ENCODE data around the gene HEPACAM.

The HEPACAM gene

GRCh38 chr11:124880958-124881357 lies 54.9 kb downstream of the HEPACAM start:
- DNase-seq: no peak

- DNase-seq: no peak
Measured at GRCh38 chr11:124880290-124880611, 55.6 kb downstream of the HEPACAM start.

DNA sequence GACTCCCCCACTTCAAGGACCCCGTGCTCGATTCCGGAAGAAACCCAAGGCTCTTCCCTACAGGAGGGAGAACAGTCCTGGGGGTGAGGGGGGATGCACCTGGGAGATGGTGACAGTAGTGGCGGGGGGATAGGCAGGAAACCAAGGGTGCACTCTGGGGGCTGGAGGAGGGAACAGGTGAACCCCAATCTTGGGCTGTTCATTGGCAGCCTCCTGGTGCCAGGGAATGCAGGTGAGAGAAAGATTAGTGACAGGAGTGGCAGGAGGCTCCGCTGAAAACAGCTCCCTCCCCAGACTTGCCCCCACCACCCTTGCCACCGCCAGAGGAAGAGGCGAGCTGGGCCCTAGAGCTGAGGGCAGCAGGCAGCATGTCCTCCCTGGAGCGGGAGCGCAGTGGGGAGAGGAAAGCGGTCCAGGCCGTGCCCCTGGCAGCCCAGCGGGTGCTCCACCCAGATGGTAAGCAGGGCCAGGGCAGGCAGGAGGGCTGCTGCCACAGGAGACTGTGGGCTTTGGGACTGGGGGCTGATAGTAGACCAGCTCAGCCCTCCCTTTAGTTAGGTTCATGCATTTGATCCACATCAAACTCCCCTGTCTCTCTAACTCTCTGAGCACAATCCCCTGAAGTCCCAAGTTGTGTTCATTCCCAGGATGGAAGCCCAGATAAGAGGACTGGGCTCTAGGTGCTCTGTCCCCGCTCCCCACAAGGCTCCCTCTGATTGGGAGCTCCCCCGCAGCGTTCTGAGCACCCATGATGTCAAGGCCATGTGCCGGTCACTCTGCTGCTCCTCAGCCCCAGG lies 56.2 kb downstream of the HEPACAM start:
- no peak for DNase-seq

DNA sequence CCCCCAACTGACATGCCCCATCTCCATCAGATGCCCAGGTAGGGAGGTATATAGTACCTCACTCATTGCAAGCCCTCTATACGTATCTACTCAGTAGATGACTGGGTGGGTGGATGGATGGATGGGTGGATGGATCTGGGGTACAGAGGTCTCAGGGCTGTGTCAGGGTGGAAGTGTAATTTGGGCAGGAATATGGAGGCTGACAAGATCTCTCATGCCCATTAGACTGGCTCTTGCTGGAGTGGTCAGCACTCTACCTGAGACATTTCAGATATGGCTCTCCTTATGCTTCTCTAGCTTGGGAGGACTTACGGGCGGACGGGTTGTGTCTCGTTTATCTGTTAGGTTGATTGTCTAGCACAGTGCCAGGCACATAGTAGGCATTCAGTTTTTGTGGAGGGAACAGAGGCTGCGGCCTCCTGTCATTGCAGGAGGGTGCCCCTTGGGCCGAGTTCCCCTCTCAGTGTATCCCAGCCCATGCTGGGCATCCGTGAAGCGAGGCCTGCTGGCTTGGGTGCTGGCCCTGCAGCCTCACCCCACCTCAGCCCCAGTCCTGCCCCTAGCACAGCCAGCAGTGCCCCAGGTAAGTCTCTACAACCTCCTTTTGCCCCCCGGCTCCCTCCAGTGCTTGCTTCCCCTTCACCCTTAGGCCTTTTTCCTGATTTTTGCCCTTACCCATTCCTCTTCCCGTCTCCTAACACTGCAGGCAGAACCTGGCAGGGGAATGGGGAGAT lies 56.9 kb downstream of the HEPACAM start:
- DNase-seq: no peak

DNA sequence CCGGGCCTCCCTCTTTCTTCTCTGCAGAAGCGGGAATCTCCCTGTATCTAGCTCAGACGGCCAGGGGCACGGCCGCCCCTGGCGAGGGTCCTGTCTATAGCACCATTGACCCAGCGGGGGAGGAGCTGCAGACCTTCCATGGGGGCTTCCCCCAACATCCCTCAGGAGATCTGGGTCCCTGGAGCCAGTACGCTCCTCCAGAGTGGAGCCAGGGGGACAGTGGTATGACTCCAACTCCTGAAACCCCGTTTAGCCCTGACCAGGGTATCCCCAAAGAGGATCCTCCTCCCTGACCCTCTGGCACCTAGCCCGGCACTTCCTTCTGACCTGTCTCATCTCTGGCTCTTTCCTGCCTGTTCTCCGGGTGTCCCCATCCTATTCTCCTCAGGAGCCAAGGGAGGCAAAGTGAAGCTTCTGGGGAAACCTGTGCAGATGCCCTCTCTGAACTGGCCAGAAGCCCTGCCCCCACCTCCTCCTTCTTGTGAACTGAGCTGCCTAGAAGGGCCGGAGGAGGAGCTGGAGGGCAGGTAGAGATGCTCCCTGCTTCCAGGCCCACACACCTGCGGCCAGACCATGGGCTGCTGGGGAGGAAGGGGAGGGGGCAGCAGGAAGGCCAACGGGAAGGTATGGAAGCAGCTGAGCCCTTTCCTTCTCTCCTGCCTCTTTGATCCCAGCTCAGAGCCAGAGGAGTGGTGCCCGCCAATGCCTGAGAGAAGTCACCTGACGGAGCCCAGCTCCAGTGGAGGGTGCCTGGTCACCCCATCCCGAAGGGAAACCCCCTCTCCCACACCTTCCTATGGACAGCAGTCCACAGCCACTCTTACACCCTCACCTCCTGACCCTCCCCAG lies 57.7 kb downstream of the HEPACAM start:
- no peak for DNase-seq

DNA sequence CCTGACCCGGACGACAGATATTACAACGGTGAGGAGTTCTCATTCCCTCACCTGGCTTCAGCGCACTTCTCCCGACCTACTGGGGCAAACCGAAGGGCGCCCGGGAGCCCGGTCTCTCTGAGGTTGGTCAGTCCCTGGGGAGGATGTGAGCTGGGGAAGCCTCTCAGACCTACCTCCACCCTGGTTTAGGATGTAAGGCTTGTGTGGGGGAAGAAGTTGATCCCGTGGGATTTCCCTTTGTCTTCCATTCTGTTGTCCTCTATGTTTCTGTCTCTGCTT lies 58.3 kb downstream of the HEPACAM start:
- no peak for DNase-seq

DNA sequence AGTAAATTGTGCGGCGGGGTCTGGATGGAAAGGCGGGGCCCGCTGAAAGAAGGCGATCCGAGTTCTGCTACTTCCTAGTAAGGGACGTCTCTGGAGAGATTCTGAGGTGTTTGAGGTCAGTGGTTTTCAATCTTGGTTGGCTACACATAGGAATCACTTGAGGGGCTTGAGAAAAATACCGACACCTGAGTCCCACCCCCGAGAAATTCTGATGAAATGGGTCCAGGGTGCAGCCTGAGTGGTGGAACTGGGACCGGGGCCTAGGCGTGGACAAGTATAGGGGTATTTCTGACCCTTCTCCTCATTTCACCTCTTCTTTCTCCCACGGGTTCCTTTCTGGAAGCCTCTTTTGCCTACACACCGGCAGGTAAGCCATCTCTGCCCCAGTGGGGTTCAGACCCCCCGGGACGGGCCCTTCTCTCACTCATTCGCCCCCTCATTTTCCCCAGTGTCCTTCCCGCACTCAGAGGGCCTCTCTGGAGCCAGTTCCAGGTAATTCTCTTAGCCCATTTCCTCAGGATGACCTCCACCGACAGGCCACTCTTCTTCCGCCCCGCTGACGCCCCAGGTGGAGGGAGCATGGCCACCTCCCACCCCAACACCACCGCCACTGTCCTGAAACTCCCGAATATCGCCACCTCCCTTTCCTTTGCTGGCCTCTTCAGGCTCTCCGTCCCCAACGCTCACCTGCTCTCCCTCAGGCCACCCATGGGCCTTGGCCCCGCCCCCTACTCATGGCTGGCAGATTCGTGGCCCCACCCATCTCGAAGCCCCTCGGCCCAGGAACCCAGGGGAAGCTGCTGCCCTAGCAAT lies 58.8 kb downstream of the HEPACAM start:
- DNase-seq: no peak

- DNase-seq: no peak
Measured at GRCh38 chr11:124875943-124876817, 59.7 kb downstream of the HEPACAM start.

DNA sequence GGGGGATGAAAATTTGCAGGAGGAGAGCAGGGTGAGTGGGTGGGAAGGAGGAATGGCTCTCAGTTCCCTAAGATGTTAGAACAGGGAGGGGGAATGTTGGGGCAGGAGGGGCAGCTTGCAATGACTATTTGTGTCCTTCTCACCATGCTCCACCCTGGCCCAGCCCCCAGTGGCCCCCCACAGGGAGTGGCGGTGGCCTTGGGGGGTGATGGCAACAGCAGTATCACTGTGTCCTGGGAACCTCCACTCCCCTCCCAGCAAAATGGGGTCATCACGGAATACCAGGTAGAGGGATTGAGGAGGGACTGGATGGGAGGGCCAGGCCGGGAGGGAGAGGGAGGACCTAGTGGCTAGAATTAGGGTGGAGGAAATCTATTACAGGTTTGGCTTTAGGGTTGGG lies 60.4 kb downstream of the HEPACAM start:
- no peak for DNase-seq

DNA sequence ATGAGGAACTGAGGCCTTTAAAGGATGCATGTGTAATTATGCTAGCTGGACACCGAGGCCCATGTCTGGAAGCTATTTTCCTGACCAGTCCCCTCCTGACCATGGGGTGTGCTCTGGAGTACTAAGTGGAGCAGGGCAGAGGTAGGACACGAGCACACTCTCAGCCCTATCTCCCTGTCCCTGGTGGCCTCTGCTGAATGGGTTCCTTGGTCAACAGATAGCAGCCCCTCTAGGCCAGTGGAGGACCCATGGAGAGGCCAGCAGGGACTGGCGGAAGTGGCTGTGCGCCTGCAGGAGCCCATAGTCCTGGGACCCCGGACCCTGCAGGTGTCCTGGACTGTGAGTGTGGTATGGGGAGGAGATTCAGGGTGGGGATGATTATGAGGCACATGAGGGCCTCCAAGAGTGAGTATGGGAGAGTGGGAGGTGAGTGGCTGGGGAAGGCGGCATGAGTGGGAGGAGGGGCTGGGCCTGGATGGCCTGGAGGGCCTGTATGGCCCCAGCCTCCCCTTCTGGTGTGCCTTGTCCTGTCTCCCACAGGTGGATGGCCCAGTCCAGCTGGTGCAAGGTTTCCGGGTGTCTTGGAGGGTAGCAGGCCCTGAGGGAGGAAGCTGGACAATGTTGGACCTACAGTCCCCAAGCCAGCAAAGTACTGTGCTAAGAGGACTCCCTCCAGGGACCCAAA lies 61.1 kb downstream of the HEPACAM start:
- DNase-seq: no peak

DNA sequence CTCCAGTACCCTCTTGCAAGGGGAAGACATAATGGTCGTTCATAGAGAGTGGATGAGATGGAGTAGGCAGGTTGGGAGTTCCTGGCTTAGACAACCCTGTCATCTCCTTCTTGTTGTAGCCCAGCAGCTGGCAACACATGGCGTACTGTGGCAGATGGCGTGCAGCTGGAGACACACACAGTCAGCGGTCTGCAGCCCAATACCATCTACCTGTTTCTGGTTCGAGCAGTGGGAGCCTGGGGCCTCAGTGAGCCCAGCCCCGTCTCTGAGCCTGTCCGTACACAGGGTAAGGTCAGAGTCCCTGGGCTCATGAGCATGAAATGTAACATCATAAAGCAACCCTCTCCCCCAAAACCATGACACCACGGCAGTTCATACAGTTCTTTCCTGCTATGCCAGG lies 61.9 kb downstream of the HEPACAM start:
- DNase-seq: no peak

DNA sequence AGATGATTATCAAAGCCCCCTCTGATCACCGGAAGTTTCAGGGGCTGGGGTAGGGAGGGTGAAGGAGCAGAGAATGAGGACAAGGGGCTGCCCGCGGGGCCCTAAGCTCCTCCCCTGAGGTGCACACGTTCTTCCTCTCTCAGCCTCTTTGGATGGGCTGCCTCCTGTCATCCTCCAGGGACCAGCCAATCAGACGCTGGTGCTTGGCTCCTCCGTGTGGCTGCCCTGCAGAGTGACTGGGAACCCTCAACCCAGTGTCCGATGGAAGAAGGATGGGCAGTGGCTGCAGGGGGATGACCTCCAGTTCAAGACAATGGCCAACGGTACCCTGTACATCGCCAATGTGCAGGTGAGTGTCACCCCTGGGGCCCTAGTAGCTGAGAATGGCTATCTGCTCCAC lies 63.1 kb downstream of the HEPACAM start:
- DNase-seq: no peak

DNA sequence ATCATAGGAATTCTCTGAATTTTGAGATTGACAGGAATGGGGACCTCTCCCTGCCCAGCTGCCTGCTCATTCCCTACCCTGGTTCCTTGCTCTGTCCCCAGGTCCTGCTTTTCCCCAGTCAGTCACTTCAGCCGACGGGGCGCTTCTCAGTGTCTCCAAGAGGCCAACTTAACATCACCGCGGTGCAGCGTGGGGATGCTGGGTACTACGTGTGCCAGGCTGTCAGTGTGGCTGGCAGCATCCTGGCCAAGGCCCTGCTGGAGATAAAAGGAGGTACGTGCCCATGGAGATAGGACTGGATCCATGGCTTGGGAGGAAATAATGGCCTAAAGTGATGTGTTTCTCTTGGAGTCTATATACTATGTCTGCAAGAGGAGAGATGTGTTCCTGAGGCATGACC lies 63.6 kb downstream of the HEPACAM start:
- no peak for DNase-seq

- DNase-seq: no peak
Measured at GRCh38 chr11:124870430-124870829, 65.4 kb downstream of the HEPACAM start.

DNA sequence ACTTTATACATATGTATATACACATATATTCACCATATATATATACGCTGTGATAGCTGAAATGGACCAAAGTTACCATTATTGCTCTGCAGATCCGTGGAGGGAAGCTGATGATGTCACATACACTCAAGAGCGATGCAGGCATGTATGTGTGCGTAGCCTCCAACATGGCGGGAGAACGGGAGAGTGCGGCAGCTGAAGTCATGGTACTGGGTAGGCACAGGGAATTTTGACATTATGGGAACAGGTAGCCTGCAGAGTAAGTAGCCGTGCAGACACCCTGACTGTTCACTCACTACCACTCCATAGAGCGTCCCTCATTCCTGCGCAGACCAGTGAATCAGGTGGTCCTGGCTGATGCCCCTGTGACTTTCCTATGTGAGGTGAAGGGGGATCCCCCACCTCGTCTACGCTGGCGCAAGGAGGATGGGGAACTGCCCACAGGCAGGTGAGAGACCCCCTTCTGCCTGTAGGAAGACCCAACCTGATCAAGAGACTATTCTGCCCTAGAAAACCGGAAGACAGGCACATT lies 65.9 kb downstream of the HEPACAM start:
- DNase-seq: no peak

DNA sequence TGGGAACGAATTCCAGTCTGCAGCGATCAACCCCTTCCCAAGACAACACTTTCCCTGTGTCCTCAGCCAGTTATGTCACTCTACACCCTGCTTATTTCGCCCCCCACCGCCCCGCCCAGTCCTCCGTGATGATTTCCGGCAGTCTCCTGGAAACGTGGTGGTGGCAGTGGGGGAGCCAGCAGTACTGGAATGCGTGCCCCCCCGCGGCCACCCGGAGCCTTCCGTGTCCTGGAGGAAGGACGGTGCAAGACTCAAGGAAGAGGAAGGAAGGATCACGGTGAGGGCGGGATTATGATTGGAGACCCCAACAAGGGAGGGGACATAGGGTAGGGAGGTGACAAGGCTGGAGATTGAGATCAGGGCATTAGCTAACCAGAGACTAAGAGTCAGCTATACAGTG lies 66.5 kb downstream of the HEPACAM start:
- no peak for DNase-seq

All from NCI-H2107 (cell line).